Duodenal mucosa (tissue), 2 donors: ENCODE results near the gene JAGN1.
"Not testable (repeated sequence)": the region's sequence is repeated elsewhere in the genome, so short reads cannot be mapped to it uniquely, and the experiment has no call there.

Experiments used
- H3K27ac ChIP-seq: one replicate; pipeline ENCODE4 v1.7.0; 2013; ENCODE audit warnings: low read depth, low read length
- H3K27me3 ChIP-seq, 2 donors: one replicate each; pipeline ENCODE4 v1.7.0; 2013; ENCODE audit warnings: low read length in 2 of 2, control low read depth in 1 of 2; ENCODE audit not compliant: insufficient read depth in 2 of 2, control insufficient read depth in 1 of 2
- H3K36me3 ChIP-seq, 2 donors: one replicate each; pipeline ENCODE4 v1.7.0; 2013; ENCODE audit warnings: low read length in 2 of 2, control low read depth in 1 of 2; ENCODE audit not compliant: insufficient read depth in 2 of 2, control insufficient read depth in 1 of 2
- H3K4me1 ChIP-seq, 2 donors: one replicate each; pipeline ENCODE4 v1.7.0; 2013; ENCODE audit warnings: low read length in 2 of 2, control low read depth in 1 of 2; ENCODE audit not compliant: insufficient read depth in 2 of 2, control insufficient read depth in 1 of 2
- H3K4me3 ChIP-seq, 2 donors: one replicate each; pipeline ENCODE4 v1.7.0; 2013; ENCODE audit warnings: low read length in 2 of 2, low read depth in 1 of 2
- H3K9ac ChIP-seq, 2 donors: one replicate each; pipeline ENCODE4 v1.7.0; 2013; ENCODE audit warnings: low read length in 2 of 2, low read depth in 1 of 2
- H3K9me3 ChIP-seq, 2 donors: one replicate each; pipeline ENCODE4 v1.7.0; 2013; ENCODE audit warnings: low read length in 2 of 2, control low read depth in 1 of 2; ENCODE audit not compliant: control insufficient read depth in 1 of 2

JAGN1 gene

GRCh38 chr3:9896755-9897407 is 6.5 kb downstream of the JAGN1 start:
- Histone ChIP-seq H3K36me3 (peaks cover 10 to 17% of the 10 kb centered on the region in 2 donors), H3K27ac (peak overlapping the region; percentile 74), H3K4me1 (peaks cover 42 to 44% of the 10 kb centered on the region in 2 donors)
- not testable (repeated sequence) for H3K9ac ChIP-seq, H3K27me3 ChIP-seq, H3K4me3 ChIP-seq, H3K9me3 ChIP-seq

GRCh38 chr3:9897408-9898372 is 7.3 kb downstream of the JAGN1 start:
- peak overlapping the region in 1 of 2 donors; percentile 19 for H3K4me3 ChIP-seq
- H3K27ac ChIP-seq, result peak overlapping the region; percentile 76
- peaks cover 9 to 15% of the 10 kb centered on the region in 2 donors for H3K36me3 ChIP-seq
- H3K9me3 ChIP-seq, result no peaks in the 10 kb centered on the region
- H3K27me3 ChIP-seq, result no peaks in the 10 kb centered on the region
- H3K4me1 ChIP-seq, result peaks cover 50 to 51% of the 10 kb centered on the region in 2 donors
- peak overlapping the region; percentile 36 to 40 for H3K9ac ChIP-seq

GRCh38 chr3:9898467-9899241 is 8.2 kb downstream of the JAGN1 start:
- Histone ChIP-seq H3K36me3 (peaks cover 0 to 5% of the 10 kb centered on the region in 2 donors), H3K4me1 (peaks cover 43 to 52% of the 10 kb centered on the region in 2 donors), H3K27ac (peak overlapping the region; percentile 76), H3K4me3 (peak overlapping the region in 1 of 2 donors; percentile 4), H3K9ac (peak overlapping the region; percentile 36 to 40), H3K27me3 (no peaks in the 10 kb centered on the region), H3K9me3 (no peaks in the 10 kb centered on the region)

- no peak overlapping the region for H3K4me3 ChIP-seq
- H3K27ac ChIP-seq, result peak overlapping the region; percentile 76
Measured at GRCh38 chr3:9899289-9899791, 8.9 kb downstream of the JAGN1 start.

GRCh38 chr3:9900965-9901415 is 10.6 kb downstream of the JAGN1 start:
- H3K27ac ChIP-seq, H3K9me3 ChIP-seq, H3K27me3 ChIP-seq, H3K9ac ChIP-seq, H3K36me3 ChIP-seq: not testable (repeated sequence)
- peaks cover 35 to 46% of the 10 kb centered on the region in 2 donors for H3K4me1 ChIP-seq
- peak overlapping the region in 1 of 2 donors; percentile 25 for H3K4me3 ChIP-seq

More at GRCh38 chr3:9899289-9899791, 8.9 kb downstream of the JAGN1 start:
- peaks cover 0 to 4% of the 10 kb centered on the region in 2 donors for H3K36me3 ChIP-seq
- peaks cover 37 to 52% of the 10 kb centered on the region in 2 donors for H3K4me1 ChIP-seq
- H3K9me3 ChIP-seq, result no peaks in the 10 kb centered on the region
- H3K9ac ChIP-seq, result no peak overlapping the region
- H3K27me3 ChIP-seq, result no peaks in the 10 kb centered on the region

GRCh38 chr3:9901967-9902366 is 11.6 kb downstream of the JAGN1 start:
- Histone ChIP-seq H3K9ac (peak overlapping the region; percentile 86 to 96), H3K9me3 (no peaks in the 10 kb centered on the region), H3K36me3 (peaks cover 3 to 7% of the 10 kb centered on the region in 2 donors), H3K27ac (no peak overlapping the region), H3K4me1 (peaks cover 35 to 42% of the 10 kb centered on the region in 2 donors), H3K4me3 (peak overlapping the region; percentile 78 to 87), H3K27me3 (no peaks in the 10 kb centered on the region)

GRCh38 chr3:9902372-9903237 is 12.2 kb downstream of the JAGN1 start, which contains the start of gene IL17RE:
TSS of gene IL17RE (plus strand) at chr3:9902848. CDS start at chr3:9902933, 85 bp downstream.
- H3K27me3 ChIP-seq, result no peaks in the 10 kb centered on the region
- H3K27ac ChIP-seq, result peak within 1 kb of the TSS; percentile 11
- H3K4me3 ChIP-seq, result peak within 1 kb of the TSS; percentile 78 to 87
- peaks cover 4 to 9% of the 10 kb centered on the region in 2 donors for H3K36me3 ChIP-seq
- H3K9me3 ChIP-seq, result no peaks in the 10 kb centered on the region
- H3K9ac ChIP-seq, result peak within 1 kb of the TSS; percentile 86 to 96
- peaks cover 31 to 37% of the 10 kb centered on the region in 2 donors for H3K4me1 ChIP-seq

- Histone ChIP-seq H3K4me3 (peak overlapping the region; percentile 78 to 87), H3K9me3 (no peaks in the 10 kb centered on the region), H3K27me3 (no peaks in the 10 kb centered on the region), H3K9ac (peak overlapping the region; percentile 86 to 96), H3K4me1 (peaks cover 36 to 41% of the 10 kb centered on the region in 2 donors), H3K36me3 (peaks cover 4 to 12% of the 10 kb centered on the region in 2 donors), H3K27ac (peak overlapping the region; percentile 11)
Measured at GRCh38 chr3:9903238-9903624, 12.8 kb downstream of the JAGN1 start.

- Histone ChIP-seq H3K27ac (no peak overlapping the region), H3K9ac (peak overlapping the region; percentile 86 to 96), H3K4me3 (peak overlapping the region; percentile 78 to 87)
Measured at GRCh38 chr3:9903904-9904303, 13.5 kb downstream of the JAGN1 start.

More at GRCh38 chr3:9903904-9904303, 13.5 kb downstream of the JAGN1 start:
- H3K9me3 ChIP-seq, result no peaks in the 10 kb centered on the region
- H3K27me3 ChIP-seq, result no peaks in the 10 kb centered on the region
- peaks cover 4 to 18% of the 10 kb centered on the region in 2 donors for H3K36me3 ChIP-seq
- H3K4me1 ChIP-seq, result peaks cover 32 to 40% of the 10 kb centered on the region in 2 donors
